ENCODE results near the gene PARP1. TPM values are rescaled to one million over a fixed set of nuclear protein-coding genes. Genes with fewer than 3 reads are reported as not detected.

The PARP1 gene
- total RNA-seq, 1 experiment from 2014 or later, result 127 TPM

DNA sequence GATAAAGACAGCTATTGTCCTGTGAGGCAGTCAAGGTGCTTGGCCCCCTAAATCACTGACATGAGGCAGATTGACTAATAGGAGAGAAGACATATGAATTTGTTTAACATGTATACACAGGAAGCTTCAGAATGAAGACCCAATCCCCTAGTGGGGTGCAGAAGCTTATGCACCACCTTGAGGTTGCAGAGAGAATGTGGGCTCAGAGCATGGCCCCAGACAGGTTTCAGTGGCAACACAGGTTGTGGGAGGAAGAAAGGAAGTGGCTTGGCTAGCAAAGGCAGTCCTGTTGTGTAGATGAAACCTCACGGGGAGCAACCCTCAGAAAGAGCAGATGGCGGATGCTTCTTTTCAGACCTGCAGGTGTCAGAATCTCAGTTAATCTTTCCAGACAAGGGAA is 37.0 kb upstream of the PARP1 start:
- peaks cover 10% of the 10 kb centered on the region for H3K27me3 ChIP-seq (ENCODE audit: control insufficient read depth, insufficient read depth, low read length)
- in situ Hi-C loops (cut with HindIII; ENCODE audit: low pct_unique_long_range_greater_than_20kb, low sequenced_read_pairs) (no loop called here), intact Hi-C loops (cut with micrococcal nuclease; ENCODE audit: unreplicated experiment) (no loop called here)
- no peaks in the 10 kb centered on the region; the same call in 1 of the 2 replicates for H3K36me3 ChIP-seq (ENCODE audit: control insufficient read depth, insufficient read depth, low read length)
- no peaks in the 10 kb centered on the region for H3K9me3 ChIP-seq (ENCODE audit: control insufficient read depth, insufficient read depth, low read depth, low read length)
- no peak overlapping the region for H3K4me3 ChIP-seq (ENCODE audit: low read depth in 2 of 2, low read length in 2 of 2)
- DNase-seq (ENCODE audit: low read depth, low spot score), result no peak
- H3K27ac ChIP-seq (ENCODE audit: low read length), result no peak overlapping the region
- CTCF ChIA-PET, result interaction anchor here (0.5 kb wide), 1 partner anchor 181 kb away, joined by 3 read pairs; no protein-coding TSS in a partner anchor
- H3K4me1 ChIP-seq (ENCODE audit: control insufficient read depth, insufficient read depth, low read length), result no peaks in the 10 kb centered on the region
- no TSS peak for BruUV-seq (replicated peaks)
- ATAC-seq, result no peak
- TF ChIP-seq, protein P1, sequence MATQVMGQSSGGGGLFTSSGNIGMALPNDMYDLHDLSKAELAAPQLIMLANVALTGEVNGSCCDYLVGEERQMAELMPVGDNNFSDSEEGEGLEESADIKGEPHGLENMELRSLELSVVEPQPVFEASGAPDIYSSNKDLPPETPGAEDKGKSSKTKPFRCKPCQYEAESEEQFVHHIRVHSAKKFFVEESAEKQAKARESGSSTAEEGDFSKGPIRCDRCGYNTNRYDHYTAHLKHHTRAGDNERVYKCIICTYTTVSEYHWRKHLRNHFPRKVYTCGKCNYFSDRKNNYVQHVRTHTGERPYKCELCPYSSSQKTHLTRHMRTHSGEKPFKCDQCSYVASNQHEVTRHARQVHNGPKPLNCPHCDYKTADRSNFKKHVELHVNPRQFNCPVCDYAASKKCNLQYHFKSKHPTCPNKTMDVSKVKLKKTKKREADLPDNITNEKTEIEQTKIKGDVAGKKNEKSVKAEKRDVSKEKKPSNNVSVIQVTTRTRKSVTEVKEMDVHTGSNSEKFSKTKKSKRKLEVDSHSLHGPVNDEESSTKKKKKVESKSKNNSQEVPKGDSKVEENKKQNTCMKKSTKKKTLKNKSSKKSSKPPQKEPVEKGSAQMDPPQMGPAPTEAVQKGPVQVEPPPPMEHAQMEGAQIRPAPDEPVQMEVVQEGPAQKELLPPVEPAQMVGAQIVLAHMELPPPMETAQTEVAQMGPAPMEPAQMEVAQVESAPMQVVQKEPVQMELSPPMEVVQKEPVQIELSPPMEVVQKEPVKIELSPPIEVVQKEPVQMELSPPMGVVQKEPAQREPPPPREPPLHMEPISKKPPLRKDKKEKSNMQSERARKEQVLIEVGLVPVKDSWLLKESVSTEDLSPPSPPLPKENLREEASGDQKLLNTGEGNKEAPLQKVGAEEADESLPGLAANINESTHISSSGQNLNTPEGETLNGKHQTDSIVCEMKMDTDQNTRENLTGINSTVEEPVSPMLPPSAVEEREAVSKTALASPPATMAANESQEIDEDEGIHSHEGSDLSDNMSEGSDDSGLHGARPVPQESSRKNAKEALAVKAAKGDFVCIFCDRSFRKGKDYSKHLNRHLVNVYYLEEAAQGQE (IDR thresholded peaks at IDR 0.05; ENCODE audit: insufficient read depth in 1 of 2, low read depth in 2 of 2, low read length in 1 of 2), result no peak
- no peak for TF ChIP-seq TCF7L2 (IDR thresholded peaks at IDR 0.05; ENCODE audit: low read depth, low read length)
- no peak for TF ChIP-seq POLR2AphosphoS5 (IDR thresholded peaks at IDR 0.05; ENCODE audit: low read depth, low read length)
- no peak for TF ChIP-seq SIN3A (IDR thresholded peaks at IDR 0.05; ENCODE audit: borderline replicate concordance, insufficient read depth, low read depth, low read length)
- TF ChIP-seq, protein P2, sequence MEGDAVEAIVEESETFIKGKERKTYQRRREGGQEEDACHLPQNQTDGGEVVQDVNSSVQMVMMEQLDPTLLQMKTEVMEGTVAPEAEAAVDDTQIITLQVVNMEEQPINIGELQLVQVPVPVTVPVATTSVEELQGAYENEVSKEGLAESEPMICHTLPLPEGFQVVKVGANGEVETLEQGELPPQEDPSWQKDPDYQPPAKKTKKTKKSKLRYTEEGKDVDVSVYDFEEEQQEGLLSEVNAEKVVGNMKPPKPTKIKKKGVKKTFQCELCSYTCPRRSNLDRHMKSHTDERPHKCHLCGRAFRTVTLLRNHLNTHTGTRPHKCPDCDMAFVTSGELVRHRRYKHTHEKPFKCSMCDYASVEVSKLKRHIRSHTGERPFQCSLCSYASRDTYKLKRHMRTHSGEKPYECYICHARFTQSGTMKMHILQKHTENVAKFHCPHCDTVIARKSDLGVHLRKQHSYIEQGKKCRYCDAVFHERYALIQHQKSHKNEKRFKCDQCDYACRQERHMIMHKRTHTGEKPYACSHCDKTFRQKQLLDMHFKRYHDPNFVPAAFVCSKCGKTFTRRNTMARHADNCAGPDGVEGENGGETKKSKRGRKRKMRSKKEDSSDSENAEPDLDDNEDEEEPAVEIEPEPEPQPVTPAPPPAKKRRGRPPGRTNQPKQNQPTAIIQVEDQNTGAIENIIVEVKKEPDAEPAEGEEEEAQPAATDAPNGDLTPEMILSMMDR (IDR thresholded peaks at IDR 0.05), result no peak
- POLR2A ChIA-PET, result no interaction called here

DNA sequence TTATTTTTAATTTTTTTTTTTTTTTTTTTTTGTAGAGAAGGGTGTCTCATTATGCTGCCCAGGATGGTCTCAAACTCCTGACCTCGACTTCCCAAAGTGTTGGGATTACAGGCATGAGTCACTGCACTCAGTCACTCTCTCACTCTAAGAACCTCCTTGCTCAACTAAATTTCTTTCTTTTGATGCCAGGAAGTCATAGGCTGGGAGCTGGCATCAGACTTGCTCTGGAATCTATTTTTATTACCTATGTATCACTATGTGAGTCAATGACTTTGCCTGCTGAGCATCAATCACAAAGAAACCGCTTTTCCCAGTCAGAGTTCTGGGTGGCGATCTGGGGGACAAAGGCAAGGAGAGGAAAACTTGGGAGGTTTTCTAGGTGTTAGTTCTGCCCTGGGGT is 35.5 kb upstream of the PARP1 start:
- Histone ChIP-seq H3K4me3 (ENCODE audit: low read depth in 2 of 2, low read length in 2 of 2) (no peak overlapping the region), H3K27ac (ENCODE audit: low read length) (no peak overlapping the region), H3K9me3 (ENCODE audit: control insufficient read depth, insufficient read depth, low read depth, low read length) (no peaks in the 10 kb centered on the region), H3K36me3 (ENCODE audit: control insufficient read depth, insufficient read depth, low read length) (no peaks in the 10 kb centered on the region; the same call in 1 of the 2 replicates), H3K4me1 (ENCODE audit: control insufficient read depth, insufficient read depth, low read length) (no peaks in the 10 kb centered on the region), H3K27me3 (ENCODE audit: control insufficient read depth, insufficient read depth, low read length) (peaks cover 13% of the 10 kb centered on the region)
- intact Hi-C loops (cut with micrococcal nuclease; ENCODE audit: unreplicated experiment), result no loop called here
- CTCF ChIA-PET, result no interaction called here
- BruUV-seq (replicated peaks), result no TSS peak
- ATAC-seq (no peak), DNase-seq (ENCODE audit: low read depth, low spot score) (no peak)
- POLR2A ChIA-PET, result no interaction called here
- in situ Hi-C loops (cut with HindIII; ENCODE audit: low pct_unique_long_range_greater_than_20kb, low sequenced_read_pairs), result no loop called here
- TF ChIP-seq TCF7L2 (IDR thresholded peaks at IDR 0.05; ENCODE audit: low read depth, low read length) (no peak), POLR2AphosphoS5 (IDR thresholded peaks at IDR 0.05; ENCODE audit: low read depth, low read length) (no peak)
- TF ChIP-seq, protein P1 (IDR thresholded peaks at IDR 0.05; ENCODE audit: insufficient read depth in 1 of 2, low read depth in 2 of 2, low read length in 1 of 2), result no peak
